Stimulated activated CD4-positive, alpha-beta T cell treated with anti-CD3 and anti-CD28 coated beads, Interleukin-1b, Interleukin-23, amount 100 ng/mL, for 1 hour (primary cell): ENCODE measurements around the gene NAALADL1.

Experiments
- DNase-seq, 2 donors: peaks; one replicate each; pipeline ENCODE4 v3.0.0-alpha.2; 2020; ENCODE audit warnings: low read depth in 2 of 2

NAALADL1 gene, protein sequence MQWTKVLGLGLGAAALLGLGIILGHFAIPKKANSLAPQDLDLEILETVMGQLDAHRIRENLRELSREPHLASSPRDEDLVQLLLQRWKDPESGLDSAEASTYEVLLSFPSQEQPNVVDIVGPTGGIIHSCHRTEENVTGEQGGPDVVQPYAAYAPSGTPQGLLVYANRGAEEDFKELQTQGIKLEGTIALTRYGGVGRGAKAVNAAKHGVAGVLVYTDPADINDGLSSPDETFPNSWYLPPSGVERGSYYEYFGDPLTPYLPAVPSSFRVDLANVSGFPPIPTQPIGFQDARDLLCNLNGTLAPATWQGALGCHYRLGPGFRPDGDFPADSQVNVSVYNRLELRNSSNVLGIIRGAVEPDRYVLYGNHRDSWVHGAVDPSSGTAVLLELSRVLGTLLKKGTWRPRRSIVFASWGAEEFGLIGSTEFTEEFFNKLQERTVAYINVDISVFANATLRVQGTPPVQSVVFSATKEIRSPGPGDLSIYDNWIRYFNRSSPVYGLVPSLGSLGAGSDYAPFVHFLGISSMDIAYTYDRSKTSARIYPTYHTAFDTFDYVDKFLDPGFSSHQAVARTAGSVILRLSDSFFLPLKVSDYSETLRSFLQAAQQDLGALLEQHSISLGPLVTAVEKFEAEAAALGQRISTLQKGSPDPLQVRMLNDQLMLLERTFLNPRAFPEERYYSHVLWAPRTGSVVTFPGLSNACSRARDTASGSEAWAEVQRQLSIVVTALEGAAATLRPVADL

GRCh38 chr11:65058419-65059054, at the start of gene NAALADL1:
Gene NAALADL1 (minus strand): TSS chr11:65058553. CDS start chr11:65058521, 32 bp downstream.
- no peak for DNase-seq

- DNase-seq = no peak
These were observed 49.6 kb upstream of the NAALADL1 start for GRCh38 chr11:65107751-65108468.

DNA sequence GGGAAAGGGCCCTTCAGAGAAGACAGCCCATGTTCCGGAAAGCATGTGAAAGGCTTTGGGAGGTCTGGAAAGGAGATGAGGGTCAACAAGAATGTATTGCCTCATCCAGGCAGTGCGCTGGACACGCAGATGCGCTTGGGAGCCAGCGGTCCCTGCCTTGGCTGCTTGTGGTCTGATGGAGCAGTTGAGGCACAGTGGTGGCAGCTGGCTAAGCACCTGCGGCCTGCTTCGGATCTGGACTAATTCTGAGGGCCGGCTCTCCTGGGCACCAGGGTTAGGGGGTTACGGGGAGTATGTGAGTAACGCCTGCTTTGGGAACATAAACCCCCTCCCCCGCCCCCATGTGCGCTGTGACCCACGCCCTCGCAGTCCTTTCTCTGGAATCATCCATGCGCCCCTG, 48.7 kb upstream of the NAALADL1 start:
- DNase-seq = no peak

GRCh38 chr11:65104628-65105027, 46.3 kb upstream of the NAALADL1 start:
- no peak for DNase-seq

DNA sequence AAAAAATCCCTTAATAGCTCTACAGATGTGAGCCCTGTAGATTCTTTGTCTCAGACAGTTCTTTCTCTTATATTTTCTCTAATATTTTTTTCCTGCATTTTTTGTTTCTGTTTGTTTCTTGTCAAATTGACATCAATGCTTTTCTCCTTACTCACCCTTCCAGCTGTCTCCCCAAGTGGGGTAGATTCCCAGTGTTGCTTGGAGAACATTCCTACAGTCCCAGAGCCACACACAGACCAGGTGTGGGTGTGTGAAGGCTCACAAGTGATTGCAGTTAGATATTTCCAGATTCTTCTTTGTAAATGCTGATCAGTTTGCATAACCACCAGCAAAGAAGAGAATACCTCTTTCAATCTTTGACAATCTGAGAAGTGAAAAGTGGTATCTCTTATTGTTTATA, 45.1 kb upstream of the NAALADL1 start:
- no peak for DNase-seq

GRCh38 chr11:65102142-65103095, 44.1 kb upstream of the NAALADL1 start:
- no peak for DNase-seq

DNA sequence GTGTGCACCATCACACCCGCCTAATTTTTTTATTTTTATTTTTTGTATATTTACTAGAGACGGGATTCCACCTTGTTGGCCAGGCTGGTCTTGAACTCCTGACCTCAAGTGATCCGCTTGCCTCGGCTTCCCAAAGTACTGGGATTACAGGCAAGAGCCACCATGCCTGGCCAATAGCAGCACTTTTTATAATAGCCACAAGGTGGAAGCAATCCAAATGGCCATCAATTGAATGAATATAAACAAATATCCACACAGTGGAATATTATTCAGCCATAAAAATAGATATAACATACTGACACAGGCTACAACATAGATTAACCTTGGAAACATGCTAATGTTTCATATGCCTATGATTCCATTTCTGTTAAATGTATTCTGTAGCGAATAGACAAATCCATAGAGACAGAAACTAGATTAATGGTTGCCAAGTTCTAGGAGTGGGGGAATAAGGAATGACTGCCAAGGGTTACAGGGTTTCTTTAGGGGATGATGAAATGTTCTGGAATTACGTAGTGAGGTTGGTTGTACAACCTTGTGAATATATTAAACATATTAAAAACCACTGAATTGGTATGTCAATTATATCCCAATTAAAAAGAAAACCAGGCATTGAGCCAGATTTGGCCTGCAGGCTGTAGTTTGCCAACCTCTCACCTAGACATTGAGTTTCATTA, 42.5 kb upstream of the NAALADL1 start:
- DNase-seq = no peak

DNA sequence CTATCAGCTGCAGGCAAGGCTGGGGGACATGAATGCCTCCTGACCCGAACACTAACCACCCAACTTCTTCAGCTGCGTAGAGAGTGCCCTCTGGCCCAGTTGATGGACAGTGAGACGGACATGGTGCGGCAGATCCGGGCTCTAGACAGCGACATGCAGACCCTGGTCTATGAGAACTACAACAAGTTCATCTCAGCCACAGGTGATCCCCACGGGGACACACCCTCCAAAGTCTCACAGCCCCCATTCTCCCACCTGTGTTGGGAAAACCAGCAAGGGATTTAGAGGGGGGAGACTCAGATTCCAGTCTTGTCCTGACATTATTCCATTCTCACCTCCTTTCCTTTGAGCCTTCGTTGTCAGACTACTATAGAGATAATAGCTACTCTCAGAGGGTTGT, 38.6 kb upstream of the NAALADL1 start:
- DNase-seq = no peak

- DNase-seq = peak; percentile 63 to 67
These were observed 37.8 kb upstream of the NAALADL1 start, which contains the start of gene VPS51 for GRCh38 chr11:65095974-65096806. Gene VPS51 (plus strand): TSS chr11:65096214. CDS start chr11:65096251, 37 bp downstream.

- no peak for DNase-seq
These were observed 37.1 kb upstream of the NAALADL1 start for GRCh38 chr11:65095427-65095826.

- no peak for DNase-seq
These were observed 32.3 kb upstream of the NAALADL1 start for GRCh38 chr11:65090628-65091027.

GRCh38 chr11:65089621-65090020, 31.3 kb upstream of the NAALADL1 start:
- DNase-seq = no peak

DNA sequence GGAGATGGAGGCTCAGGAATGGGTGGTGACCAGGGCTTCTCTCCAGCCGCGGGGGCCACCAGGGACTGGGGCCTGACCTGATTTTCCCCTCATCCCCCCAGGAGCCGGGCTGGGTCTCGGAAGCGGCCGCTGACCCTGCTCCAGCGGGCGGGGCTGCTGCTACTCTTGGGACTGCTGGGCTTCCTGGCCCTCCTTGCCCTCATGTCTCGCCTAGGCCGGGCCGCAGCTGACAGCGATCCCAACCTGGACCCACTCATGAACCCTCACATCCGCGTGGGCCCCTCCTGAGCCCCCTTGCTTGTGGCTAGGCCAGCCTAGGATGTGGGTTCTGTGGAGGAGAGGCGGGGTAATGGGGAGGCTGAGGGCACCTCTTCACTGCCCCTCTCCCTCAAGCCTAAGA, 29.5 kb upstream of the NAALADL1 start:
- no peak for DNase-seq

GRCh38 chr11:65087216-65087615, 28.9 kb upstream of the NAALADL1 start:
- no peak for DNase-seq

GRCh38 chr11:65086809-65087208, 28.5 kb upstream of the NAALADL1 start:
- no peak for DNase-seq

GRCh38 chr11:65085446-65085845, 27.1 kb upstream of the NAALADL1 start:
- DNase-seq = no peak

DNA sequence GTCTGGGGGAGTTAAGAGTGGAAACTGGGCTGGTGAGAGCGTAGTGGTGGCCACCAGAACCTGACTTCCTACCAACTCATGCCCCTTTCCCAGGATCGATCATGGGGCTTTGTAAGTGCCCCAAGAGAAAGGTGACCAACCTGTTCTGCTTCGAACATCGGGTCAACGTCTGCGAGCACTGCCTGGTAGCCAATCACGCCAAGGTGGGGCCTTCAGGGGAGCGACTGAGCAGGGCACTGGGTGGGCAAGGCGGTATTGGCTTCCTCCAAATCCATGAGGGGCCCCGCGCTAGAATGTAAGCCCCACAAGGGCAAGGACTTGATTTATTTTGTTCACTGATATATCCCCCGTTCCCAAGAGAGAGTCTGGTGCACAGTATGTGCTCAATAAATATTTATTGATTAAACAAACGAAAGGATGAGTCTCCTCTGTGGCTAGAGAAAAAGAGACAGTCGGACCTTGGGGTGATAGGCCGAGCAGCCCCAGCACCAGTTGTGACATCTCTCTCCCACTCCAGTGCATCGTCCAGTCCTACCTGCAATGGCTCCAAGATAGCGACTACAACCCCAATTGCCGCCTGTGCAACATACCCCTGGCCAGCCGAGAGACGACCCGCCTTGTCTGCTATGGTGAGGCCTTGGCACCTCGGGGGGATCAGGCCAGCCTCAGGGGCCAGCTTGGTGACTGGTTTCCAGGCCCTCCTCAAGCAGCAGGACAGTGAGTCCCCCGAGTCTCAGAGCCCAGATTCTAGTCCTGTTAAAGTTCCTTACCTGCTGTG, 26.4 kb upstream of the NAALADL1 start:
- no peak for DNase-seq

DNA sequence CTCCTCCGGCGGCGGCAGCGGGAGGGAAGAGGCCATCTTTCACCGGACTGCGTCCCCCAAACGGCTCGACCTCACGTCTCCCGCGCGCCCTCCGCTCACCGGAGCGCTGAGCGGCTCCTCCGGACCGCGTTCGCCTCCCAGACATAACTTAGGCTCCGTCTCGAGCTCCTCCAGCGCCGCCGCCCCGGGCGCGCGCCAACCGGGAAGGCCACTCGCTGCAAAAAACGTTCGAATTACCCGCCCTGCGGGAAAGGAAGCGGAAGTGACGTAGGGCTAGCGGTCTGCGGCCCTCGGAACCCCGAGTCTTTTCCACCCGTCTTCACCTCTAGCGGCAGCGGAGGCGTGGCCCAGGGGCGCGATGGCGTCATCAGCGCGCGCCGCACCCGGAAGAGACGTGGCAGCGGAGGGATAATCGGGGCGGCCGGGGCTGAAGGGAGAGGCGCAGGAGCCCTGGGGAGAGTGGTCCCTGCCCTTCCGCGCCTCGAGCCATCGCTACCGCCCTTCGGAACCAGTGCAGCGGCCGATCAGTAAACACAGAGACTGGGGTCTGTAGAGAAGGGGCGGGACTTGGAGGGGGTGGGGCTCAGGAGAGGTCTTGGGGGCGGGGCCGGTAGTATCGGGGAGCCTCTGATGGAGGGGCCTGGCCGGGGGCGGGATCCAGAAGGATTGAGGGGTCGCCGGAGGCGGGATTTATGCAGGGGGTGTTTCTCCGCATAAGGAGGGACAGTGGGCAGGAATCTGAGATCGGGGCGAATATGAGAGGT, 25.7 kb upstream of the NAALADL1 start, which contains the start of the genes CDCA5 and ZFPL1:
Gene CDCA5, minus strand, starts transcription at position 207 of the 764 bp plus-strand sequence. Its CDS starts 62 bp downstream, at position 145.
Gene ZFPL1, plus strand, starts transcription at position 389 of the 764 bp plus-strand sequence. CDS start 477 bp downstream, outside the sequence.
- DNase-seq = peak; percentile 88 to 89
